Measurements from ENCODE around the gene FTL. TPM values are rescaled to one million over a fixed set of nuclear protein-coding genes. Genes with fewer than 3 reads are reported as not detected.

Gene FTL
- total RNA-seq, 4 donors from 2014 or later = 883 to 1,582 (median 1,278) TPM

- Histone ChIP-seq H3K9me3 (no peaks in the 10 kb centered on the region), H3K36me3 (peaks cover 77% of the 10 kb centered on the region), H3K4me3 (no peak overlapping the region), H3K27ac (no peak overlapping the region), H3K27me3 (no peaks in the 10 kb centered on the region), H3K4me1 (peaks cover 10% of the 10 kb centered on the region)
- DNase-seq (ENCODE audit: low spot score in 2 of 2) = no peak
- TF ChIP-seq EP300 (IDR thresholded peaks at IDR 0.05) (no peak), POLR2A (IDR thresholded peaks at IDR 0.05) (no peak), POLR2AphosphoS5 (IDR thresholded peaks at IDR 0.05) (no peak), CTCF (IDR thresholded peaks at IDR 0.05) (no peak)
- 100% methylated on average over 2 of the region's 13 CpGs for WGBS
Observed at GRCh38 chr19:48985711-48986110, 20.6 kb downstream of the FTL start.

- Histone ChIP-seq H3K27me3 (no peaks in the 10 kb centered on the region), H3K4me3 (no peak overlapping the region), H3K9me3 (no peaks in the 10 kb centered on the region), H3K36me3 (peaks cover 72% of the 10 kb centered on the region), H3K4me1 (peaks cover 15% of the 10 kb centered on the region), H3K27ac (no peak overlapping the region)
- DNase-seq (ENCODE audit: low spot score in 2 of 2) = no peak
- 97% methylated on average over 3 of the region's 3 CpGs for WGBS
- no peak for TF ChIP-seq EP300 (IDR thresholded peaks at IDR 0.05)
- no peak for TF ChIP-seq POLR2AphosphoS5 (IDR thresholded peaks at IDR 0.05)
- no peak for TF ChIP-seq CTCF (IDR thresholded peaks at IDR 0.05)
Observed at GRCh38 chr19:48986211-48986610, 21.1 kb downstream of the FTL start.

- WGBS = 91% methylated on average over 3 of the region's 7 CpGs
Observed at GRCh38 chr19:48987323-48987722, 22.2 kb downstream of the FTL start.

GRCh38 chr19:48988286-48988685, 23.2 kb downstream of the FTL start:
- H3K36me3 ChIP-seq = peaks cover 51% of the 10 kb centered on the region
- no peak overlapping the region for H3K4me3 ChIP-seq
- no peaks in the 10 kb centered on the region for H3K27me3 ChIP-seq
- H3K4me1 ChIP-seq = peaks cover 28% of the 10 kb centered on the region
- 95% methylated on average over 7 of the region's 7 CpGs for WGBS
- H3K9me3 ChIP-seq = no peaks in the 10 kb centered on the region
- TF ChIP-seq EP300 (IDR thresholded peaks at IDR 0.05) (no peak), POLR2AphosphoS5 (IDR thresholded peaks at IDR 0.05) (no peak), CTCF (IDR thresholded peaks at IDR 0.05) (no peak), POLR2A (IDR thresholded peaks at IDR 0.05) (no peak)
- no peak overlapping the region for H3K27ac ChIP-seq
- DNase-seq (ENCODE audit: low spot score in 2 of 2) = no peak

More at GRCh38 chr19:48987323-48987722, 22.2 kb downstream of the FTL start:
- Histone ChIP-seq H3K36me3 (peaks cover 60% of the 10 kb centered on the region), H3K27ac (no peak overlapping the region), H3K9me3 (no peaks in the 10 kb centered on the region), H3K4me1 (peaks cover 27% of the 10 kb centered on the region), H3K4me3 (no peak overlapping the region), H3K27me3 (no peaks in the 10 kb centered on the region)
- no peak for DNase-seq (ENCODE audit: low spot score in 2 of 2)
- TF ChIP-seq CTCF (IDR thresholded peaks at IDR 0.05) = no peak

- DNase-seq (ENCODE audit: low spot score in 2 of 2) = no peak
- WGBS = 95% methylated on average over 9 of the region's 9 CpGs
- peaks cover 28% of the 10 kb centered on the region for H3K4me1 ChIP-seq
- no peak overlapping the region for H3K27ac ChIP-seq
- no peak for TF ChIP-seq CTCF (IDR thresholded peaks at IDR 0.05)
- no peak for TF ChIP-seq EP300 (IDR thresholded peaks at IDR 0.05)
- no peak for TF ChIP-seq POLR2A (IDR thresholded peaks at IDR 0.05)
- TF ChIP-seq POLR2AphosphoS5 (IDR thresholded peaks at IDR 0.05) = no peak
- no peak overlapping the region for H3K4me3 ChIP-seq
- H3K9me3 ChIP-seq = no peaks in the 10 kb centered on the region
- H3K27me3 ChIP-seq = no peaks in the 10 kb centered on the region
- peaks cover 47% of the 10 kb centered on the region for H3K36me3 ChIP-seq
Observed at GRCh38 chr19:48988860-48989259, 23.8 kb downstream of the FTL start.
